Right lobe of liver (tissue), 4 donors: ENCODE measurements around the gene EMP3.

ENCODE experiments used
- POLR2A ChIP-seq: fragments of 450-650 bp; IDR thresholded peaks from one replicate; pipeline ENCODE4 v1.6.1; 2017; ENCODE audit warnings: antibody characterized with exemption, mild to moderate bottlenecking
- TF ChIP-seq, protein P1 (sequence below), 4 donors: fragments of 200-600 bp in 3 of 4; fragments of 450-650 bp in 1 of 4; IDR thresholded peaks; one replicate each; pipeline versions ENCODE4 v1.5.1 to v1.8.0; 2016 to 2022; ENCODE audit warnings: antibody characterized with exemption in 4 of 4, mild to moderate bottlenecking in 2 of 4
- donor health status: DM: no; HTN: no; CAD: no.
- donor health status: DM: no; HTN: no; CAD: no.
- donor health status: DM: no; HTN: yes; CAD: no.

DNA sequence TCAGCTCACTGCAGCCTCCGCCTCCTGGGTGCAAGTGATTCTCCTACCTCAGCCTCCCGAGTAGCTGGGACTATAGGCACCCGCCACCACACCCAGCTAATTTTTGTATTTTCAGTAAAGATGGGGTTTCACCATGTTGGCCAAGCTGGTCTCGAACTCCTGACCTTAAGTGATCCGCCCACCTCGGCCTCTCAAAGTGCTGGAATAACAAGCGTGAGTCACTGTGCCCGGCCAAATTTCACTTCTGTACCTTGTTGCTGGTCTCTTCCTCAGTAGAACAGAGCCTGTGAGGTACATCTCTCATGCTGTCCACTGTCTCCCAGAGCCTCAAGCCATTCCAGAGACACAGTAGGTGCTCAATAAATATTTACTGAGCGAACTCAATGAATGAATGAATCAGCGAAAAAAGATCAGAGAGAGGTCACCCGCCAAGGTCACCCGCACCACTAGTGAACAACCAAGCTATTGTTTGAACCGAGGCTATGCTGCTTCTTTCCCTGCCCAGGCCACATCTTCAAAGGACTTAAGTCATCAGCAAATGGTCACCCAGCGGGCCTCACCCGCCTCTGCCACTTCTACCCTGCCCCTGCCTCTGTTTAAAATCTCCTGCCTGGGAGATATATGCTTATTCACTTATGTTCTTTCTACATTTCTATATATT is 29.1 kb downstream of the EMP3 start:
- no peak for TF ChIP-seq POLR2A
- TF ChIP-seq, protein P1, sequence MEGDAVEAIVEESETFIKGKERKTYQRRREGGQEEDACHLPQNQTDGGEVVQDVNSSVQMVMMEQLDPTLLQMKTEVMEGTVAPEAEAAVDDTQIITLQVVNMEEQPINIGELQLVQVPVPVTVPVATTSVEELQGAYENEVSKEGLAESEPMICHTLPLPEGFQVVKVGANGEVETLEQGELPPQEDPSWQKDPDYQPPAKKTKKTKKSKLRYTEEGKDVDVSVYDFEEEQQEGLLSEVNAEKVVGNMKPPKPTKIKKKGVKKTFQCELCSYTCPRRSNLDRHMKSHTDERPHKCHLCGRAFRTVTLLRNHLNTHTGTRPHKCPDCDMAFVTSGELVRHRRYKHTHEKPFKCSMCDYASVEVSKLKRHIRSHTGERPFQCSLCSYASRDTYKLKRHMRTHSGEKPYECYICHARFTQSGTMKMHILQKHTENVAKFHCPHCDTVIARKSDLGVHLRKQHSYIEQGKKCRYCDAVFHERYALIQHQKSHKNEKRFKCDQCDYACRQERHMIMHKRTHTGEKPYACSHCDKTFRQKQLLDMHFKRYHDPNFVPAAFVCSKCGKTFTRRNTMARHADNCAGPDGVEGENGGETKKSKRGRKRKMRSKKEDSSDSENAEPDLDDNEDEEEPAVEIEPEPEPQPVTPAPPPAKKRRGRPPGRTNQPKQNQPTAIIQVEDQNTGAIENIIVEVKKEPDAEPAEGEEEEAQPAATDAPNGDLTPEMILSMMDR (IDR thresholded peaks at IDR 0.05), result no peak
